ENCODE results near the gene TEDC2. TPM values are rescaled to one million over a fixed set of nuclear protein-coding genes. Genes with fewer than 3 reads are reported as not detected.

Gene TEDC2
- total and polyA plus RNA-seq, 9 of the 15 experiments (the other 6 are each of a cell fraction or from before 2014, with no cell fraction given): 0.75 to 57.0 (median 17.6) TPM

DNA sequence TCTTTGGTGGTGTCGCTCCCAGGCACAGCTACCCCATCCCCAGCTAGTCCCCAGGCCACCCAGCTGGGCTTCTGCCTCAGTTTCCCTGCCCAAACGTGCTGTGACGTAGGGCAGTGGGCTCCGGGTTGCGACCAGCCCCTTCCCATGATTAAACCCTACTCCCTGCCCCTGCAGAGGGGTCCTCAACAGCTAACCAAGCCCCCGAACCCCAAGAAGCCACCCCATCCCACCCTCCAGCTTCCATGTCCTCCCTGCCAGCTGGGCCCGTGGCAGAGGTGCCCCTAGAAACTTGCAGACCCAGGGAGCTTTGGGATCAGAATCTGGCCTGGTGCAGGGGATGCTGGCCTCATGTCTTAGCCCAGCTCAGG, 10.3 kb downstream of the TEDC2 start:
- Histone ChIP-seq H4K20me1 (replicated peaks; ENCODE audit: control insufficient read depth, insufficient read depth, low read length) (0 out of 2 replicates have a peak, but pooled peaks cover 4% of the 10 kb centered on the region), H3K4me2 (ENCODE audit: insufficient read depth, low read length) (no peak overlapping the region), H3K79me2 (ENCODE audit: control insufficient read depth, insufficient read depth, low read length) (peaks cover 13% of the 10 kb centered on the region; the same call in 2 of the 3 replicates), H3K9ac (ENCODE audit: insufficient read depth in 1 of 2, low read depth in 2 of 2, low read length in 2 of 2) (peak overlapping the region in 1 of 2 experiments; percentile 1; a peak in 2 of 4 replicates), H2AFZ (ENCODE audit: low read depth, low read length) (no peak overlapping the region), H3K4me3 (no peak overlapping the region), H3K9me3 (replicated peaks; ENCODE audit: control insufficient read depth, insufficient read depth, low read depth, low read length) (no peaks in the 10 kb centered on the region), H3K27me3 (ENCODE audit: control insufficient read depth in 2 of 2, insufficient read depth in 2 of 2, low read length in 2 of 2) (no peaks in the 10 kb centered on the region), H3K27ac (ENCODE audit: extremely low read depth, low read depth, low read length) (no peak overlapping the region), H3K9me1 (ENCODE audit: control insufficient read depth, insufficient read depth, low read length) (no peaks in the 10 kb centered on the region), H3K4me1 (replicated peaks in 1 of 2; ENCODE audit: control insufficient read depth in 2 of 2, insufficient read depth in 2 of 2, low read length in 2 of 2) (peaks cover 7 to 87% of the 10 kb centered on the region in 2 experiments; a peak in 4 of 5 replicates), H3K36me3 (ENCODE audit: control insufficient read depth, insufficient read depth, low read length) (no peaks in the 10 kb centered on the region)
- BruUV-seq (replicated peaks): no TSS peak
- no peak for FAIRE-seq
- no peak for DNase-seq (ENCODE audit: extremely low read depth in 1 of 4, low spot score in 3 of 4)
- POLR2A ChIA-PET: interaction anchor here (0.7 to 2.3 kb wide), 4 partner anchors 13 to 256 kb away, joined by 3 to 10 read pairs (median 3); partner anchors contain the start of gene PGP
- TF ChIP-seq, protein P1, sequence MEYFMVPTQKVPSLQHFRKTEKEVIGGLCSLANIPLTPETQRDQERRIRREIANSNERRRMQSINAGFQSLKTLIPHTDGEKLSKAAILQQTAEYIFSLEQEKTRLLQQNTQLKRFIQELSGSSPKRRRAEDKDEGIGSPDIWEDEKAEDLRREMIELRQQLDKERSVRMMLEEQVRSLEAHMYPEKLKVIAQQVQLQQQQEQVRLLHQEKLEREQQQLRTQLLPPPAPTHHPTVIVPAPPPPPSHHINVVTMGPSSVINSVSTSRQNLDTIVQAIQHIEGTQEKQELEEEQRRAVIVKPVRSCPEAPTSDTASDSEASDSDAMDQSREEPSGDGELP (CRISPR knock-in tag; IDR thresholded peaks at IDR 0.05; ENCODE audit: borderline replicate concordance): 0 out of 2 replicates have a peak, but pooled peaks have one; percentile 15
- no peak for TF ChIP-seq HDAC8 (tag; IDR thresholded peaks at IDR 0.05)
- in situ Hi-C loops (cut with MboI): no loop called here
- intact Hi-C loops (cut with micrococcal nuclease): no loop called here
- 70% methylated on average over 7 of the region's 7 CpGs for WGBS (ENCODE audit: insufficient coverage, low coverage, missing lambda C conversion rate)
- no peak for ATAC-seq
- CTCF ChIA-PET (ENCODE audit: low intra/inter-chr PET ratio): no interaction called here

DNA sequence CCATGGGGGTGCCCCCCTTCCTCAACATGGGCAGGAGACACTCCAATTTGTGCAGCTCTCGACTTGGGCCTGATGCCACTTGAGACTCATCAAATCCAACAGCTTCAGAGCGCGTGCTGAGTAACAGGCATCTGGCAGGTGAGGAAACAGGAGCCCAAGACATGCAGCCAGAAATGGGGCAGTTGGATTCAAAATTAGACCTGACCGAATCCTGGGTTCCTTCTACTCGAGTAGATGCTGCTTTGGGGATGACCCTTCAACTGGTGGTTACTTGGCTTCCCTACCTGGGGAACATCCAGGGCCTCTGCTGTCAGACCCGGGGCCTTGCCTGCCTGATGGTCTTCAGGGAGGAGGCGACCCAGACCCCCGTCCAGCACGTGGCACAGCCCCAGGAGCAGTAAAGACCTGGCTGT, 10.7 kb downstream of the TEDC2 start:
- FAIRE-seq: no peak
- no peaks in the 10 kb centered on the region for H3K27me3 ChIP-seq (ENCODE audit: control insufficient read depth in 2 of 2, insufficient read depth in 2 of 2, low read length in 2 of 2)
- no peak for DNase-seq (ENCODE audit: extremely low read depth in 1 of 4, low spot score in 3 of 4)
- H3K27ac ChIP-seq (ENCODE audit: extremely low read depth, low read depth, low read length): no peak overlapping the region
- in situ Hi-C loops (cut with MboI) (no loop called here), intact Hi-C loops (cut with micrococcal nuclease) (no loop called here)
- peaks cover 8 to 90% of the 10 kb centered on the region in 2 experiments for H3K4me1 ChIP-seq (replicated peaks in 1 of 2; ENCODE audit: control insufficient read depth in 2 of 2, insufficient read depth in 2 of 2, low read length in 2 of 2)
- TF ChIP-seq ARHGAP35 (IDR thresholded peaks at IDR 0.05; ENCODE audit: partially characterized antibody): no peak
- no peak for TF ChIP-seq CHD2 (IDR thresholded peaks at IDR 0.05; ENCODE audit: low read depth, low read length)
- TF ChIP-seq ZNF395 (CRISPR knock-in tag; IDR thresholded peaks at IDR 0.05): no peak
- TF ChIP-seq EP300 (IDR thresholded peaks at IDR 0.05; ENCODE audit: low read length): no peak
- TF ChIP-seq ZBTB26 (CRISPR knock-in tag; IDR thresholded peaks at IDR 0.05): no peak
- TF ChIP-seq, protein P2, sequence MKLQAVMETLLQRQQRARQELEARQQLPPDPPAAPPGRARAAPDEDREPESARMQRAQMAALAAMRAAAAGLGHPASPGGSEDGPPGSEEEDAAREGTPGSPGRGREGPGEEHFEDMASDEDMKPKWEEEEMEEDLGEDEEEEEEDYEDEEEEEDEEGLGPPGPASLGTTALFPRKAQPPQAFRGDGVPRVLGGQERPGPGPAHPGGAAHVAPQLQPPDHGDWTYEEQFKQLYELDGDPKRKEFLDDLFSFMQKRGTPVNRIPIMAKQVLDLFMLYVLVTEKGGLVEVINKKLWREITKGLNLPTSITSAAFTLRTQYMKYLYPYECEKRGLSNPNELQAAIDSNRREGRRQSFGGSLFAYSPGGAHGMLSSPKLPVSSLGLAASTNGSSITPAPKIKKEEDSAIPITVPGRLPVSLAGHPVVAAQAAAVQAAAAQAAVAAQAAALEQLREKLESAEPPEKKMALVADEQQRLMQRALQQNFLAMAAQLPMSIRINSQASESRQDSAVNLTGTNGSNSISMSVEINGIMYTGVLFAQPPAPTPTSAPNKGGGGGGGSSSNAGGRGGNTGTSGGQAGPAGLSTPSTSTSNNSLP (IDR thresholded peaks at IDR 0.05; ENCODE audit: borderline replicate concordance, low read depth, low read length): no peak
- TF ChIP-seq PRMT5 (CRISPR knock-in tag; IDR thresholded peaks at IDR 0.05): no peak
- TF ChIP-seq ZNF140 (CRISPR knock-in tag; IDR thresholded peaks at IDR 0.05): no peak
- no peak for TF ChIP-seq CAMTA2 (CRISPR knock-in tag; conservative IDR thresholded peaks at IDR 0.05)
- H3K79me2 ChIP-seq (ENCODE audit: control insufficient read depth, insufficient read depth, low read length): peaks cover 16% of the 10 kb centered on the region
- no peak overlapping the region for H3K4me3 ChIP-seq
- POLR2A ChIA-PET: interaction anchor here (0.7 to 2.3 kb wide), 3 partner anchors 13 to 256 kb away, joined by 3 to 10 read pairs (median 3); partner anchors contain the start of gene PGP
- peak overlapping the region in 1 of 2 experiments; percentile 68; a peak in 1 of 4 replicates for H3K9ac ChIP-seq (ENCODE audit: insufficient read depth in 1 of 2, low read depth in 2 of 2, low read length in 2 of 2)
- CTCF ChIA-PET (ENCODE audit: low intra/inter-chr PET ratio): no interaction called here
- no peak overlapping the region for H2AFZ ChIP-seq (ENCODE audit: low read depth, low read length)
- 0 out of 2 replicates have a peak, but pooled peaks cover 4% of the 10 kb centered on the region for H4K20me1 ChIP-seq (replicated peaks; ENCODE audit: control insufficient read depth, insufficient read depth, low read length)
- no peak overlapping the region for H3K4me2 ChIP-seq (ENCODE audit: insufficient read depth, low read length)
- 35% methylated on average over 9 of the region's 9 CpGs for WGBS (ENCODE audit: insufficient coverage, low coverage, missing lambda C conversion rate)
- H3K9me3 ChIP-seq (replicated peaks; ENCODE audit: control insufficient read depth, insufficient read depth, low read depth, low read length): no peaks in the 10 kb centered on the region
- H3K9me1 ChIP-seq (ENCODE audit: control insufficient read depth, insufficient read depth, low read length): no peaks in the 10 kb centered on the region
- BruUV-seq (replicated peaks): no TSS peak
- H3K36me3 ChIP-seq (ENCODE audit: control insufficient read depth, insufficient read depth, low read length): no peaks in the 10 kb centered on the region
- no peak for ATAC-seq

All from K562 (cell line).